Gastroesophageal sphincter (tissue), 4 donors: ENCODE results near the gene TGFBR3. TPM values are rescaled to one million over a fixed set of nuclear protein-coding genes. Genes with fewer than 3 reads are reported as not detected.
A peak's percentile ranks its signal among the peaks of the same experiment; 100 is the strongest.
"Not testable (repeated sequence)": the region's sequence is repeated elsewhere in the genome, so short reads cannot be mapped to it uniquely, and the experiment has no call there.

ENCODE experiments used
- ATAC-seq: fragments of 150-250 bp; one replicate; pipeline ENCODE4 v1.9.1; 2016; ENCODE audit warnings: mild to moderate bottlenecking, moderate library complexity
- H3K27ac ChIP-seq, 4 donors: fragments of 200-600 bp; sonication (generic) in 3 of 4; 1 replicate in 3 of 4; 2 replicates in 1 of 4; pipeline ENCODE4 v1.5.1; 2016 to 2019
- H3K27me3 ChIP-seq: fragments of 200-600 bp; sonication (generic); one replicate; pipeline ENCODE4 v1.5.1; 2019
- H3K36me3 ChIP-seq, 2 donors: fragments of 200-600 bp; sonication (generic); one replicate each; pipeline ENCODE4 v1.5.1; 2019; ENCODE audit warnings: control low read depth in 1 of 2
- H3K4me1 ChIP-seq, 3 donors: fragments of 200-600 bp; sonication (generic); 1 replicate in 2 of 3; 2 replicates in 1 of 3; pipeline ENCODE4 v1.5.1; 2016 to 2019; ENCODE audit warnings: control low read depth in 2 of 3
- H3K4me3 ChIP-seq, 2 donors: fragments of 200-600 bp; sonication (generic); one replicate each; pipeline ENCODE4 v1.5.1; 2019; ENCODE audit warnings: mild to moderate bottlenecking in 1 of 2, moderate library complexity in 1 of 2
- H3K9me3 ChIP-seq, 3 donors: fragments of 200-600 bp; sonication (generic); one replicate each; pipeline ENCODE4 v1.5.1; 2017 to 2019; ENCODE audit warnings: control low read depth in 2 of 3
- CTCF ChIP-seq, 4 experiments: fragments of 200-600 bp in 2 of 4; fragments of 450-650 bp in 2 of 4; sonication (generic) in 1 of 4; IDR thresholded peaks; one replicate each; pipeline ENCODE4 v1.5.1; 2017 to 2019; ENCODE audit warnings: antibody characterized with exemption in 4 of 4, mild to moderate bottlenecking in 2 of 4, moderate library complexity in 2 of 4
- EP300 ChIP-seq: sonication (generic); formaldehyde crosslinking; IDR thresholded peaks from one replicate; pipeline ENCODE4 v1.6.1; 2017; ENCODE audit warnings: antibody characterized with exemption, mild to moderate bottlenecking
- POLR2A ChIP-seq, 2 donors: fragments of 450-650 bp; IDR thresholded peaks; one replicate each; pipeline ENCODE4 v1.6.1; 2017; ENCODE audit warnings: antibody characterized with exemption in 2 of 2, mild to moderate bottlenecking in 2 of 2, moderate library complexity in 1 of 2
- POLR2AphosphoS5 ChIP-seq: sonication (generic); formaldehyde crosslinking; IDR thresholded peaks from one replicate; pipeline ENCODE4 v1.6.1; 2017; ENCODE audit warnings: antibody characterized with exemption
- WGBS, 2 donors: methylation state at CpG; one replicate each; pipeline ENCODE4 v1.1.5; 2018; ENCODE audit warnings: low coverage in 1 of 2; 5-methylcytosine and 5-hydroxymethylcytosine counted together
- total RNA-seq, 4 donors: library from RNA; depleted of rRNA; stranded (reverse); fragments of >200 nt; gene quantifications; one replicate each; pipeline ENCODE4 v1.1.0, GENCODE V29; 2016

TGFBR3 gene
- total RNA-seq, 4 donors from 2014 or later: 176 to 315 (median 248) TPM

DNA sequence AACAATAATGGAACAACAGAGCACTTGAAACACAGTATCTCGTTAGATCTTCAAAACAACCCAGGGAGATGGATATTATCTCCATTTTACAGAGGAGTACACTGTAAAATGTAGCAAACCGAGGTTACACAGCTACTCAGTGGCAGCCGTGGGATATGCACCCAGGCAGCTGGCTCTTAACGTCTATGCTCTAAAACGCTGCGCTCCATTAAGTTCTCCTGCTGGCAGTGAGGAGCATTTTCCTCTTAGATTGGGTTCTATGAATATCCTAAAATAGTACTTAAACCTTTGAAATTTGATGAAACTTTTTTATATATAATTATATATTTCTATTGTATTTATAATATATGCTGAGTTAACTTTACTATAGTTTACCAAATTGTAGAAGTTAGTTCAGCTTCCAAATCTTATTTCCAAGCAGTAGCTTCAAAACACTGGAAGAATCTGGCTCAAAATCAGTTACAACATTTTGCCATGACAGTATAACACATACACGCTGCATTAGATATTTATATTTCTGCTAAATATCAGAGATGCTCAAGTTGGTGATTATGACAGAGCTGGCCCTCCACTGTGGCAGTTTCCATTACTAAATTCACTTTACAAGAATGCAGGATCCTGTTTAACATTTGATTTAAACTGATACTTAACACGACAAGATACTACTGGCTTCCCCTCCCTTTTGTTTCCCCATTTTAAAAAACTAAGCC, 49.5 kb downstream of the TGFBR3 start:
- ATAC-seq: no peak
- TF ChIP-seq POLR2A (IDR thresholded peaks at IDR 0.05): no peak
- no peak for TF ChIP-seq POLR2AphosphoS5
- TF ChIP-seq CTCF (IDR thresholded peaks at IDR 0.05): peak in 3 of 4 experiments; percentile 22 to 38 (median 37)
- TF ChIP-seq EP300: no peak
- H3K27me3 ChIP-seq: no peaks in the 10 kb centered on the region
- H3K9me3 ChIP-seq: no peaks in the 10 kb centered on the region
- WGBS, 2 donors: 32 to 35% methylated on average over 7 to 8 of the region's 8 CpGs
- H3K36me3 ChIP-seq: no peaks in the 10 kb centered on the region
- H3K4me1 ChIP-seq: peaks cover 0 to 88% (median 13%) of the 10 kb centered on the region in 3 donors
- peak overlapping the region; percentile 13 to 73 (median 71) for H3K27ac ChIP-seq
- no peak overlapping the region for H3K4me3 ChIP-seq

GRCh38 chr1:91835087-91835521, 50.8 kb downstream of the TGFBR3 start:
- Histone ChIP-seq H3K4me3 (no peak overlapping the region), H3K27me3 (no peaks in the 10 kb centered on the region), H3K27ac (peak overlapping the region; percentile 12 to 76 (median 73)), H3K36me3 (no peaks in the 10 kb centered on the region), H3K9me3 (no peaks in the 10 kb centered on the region), H3K4me1 (peaks cover 5 to 89% (median 21%) of the 10 kb centered on the region in 3 donors)
- 67 to 90% methylated on average over 1 of the region's 1 CpG for WGBS, 2 donors
- no peak for ATAC-seq
- TF ChIP-seq POLR2AphosphoS5: no peak
- TF ChIP-seq POLR2A (IDR thresholded peaks at IDR 0.05): no peak

DNA sequence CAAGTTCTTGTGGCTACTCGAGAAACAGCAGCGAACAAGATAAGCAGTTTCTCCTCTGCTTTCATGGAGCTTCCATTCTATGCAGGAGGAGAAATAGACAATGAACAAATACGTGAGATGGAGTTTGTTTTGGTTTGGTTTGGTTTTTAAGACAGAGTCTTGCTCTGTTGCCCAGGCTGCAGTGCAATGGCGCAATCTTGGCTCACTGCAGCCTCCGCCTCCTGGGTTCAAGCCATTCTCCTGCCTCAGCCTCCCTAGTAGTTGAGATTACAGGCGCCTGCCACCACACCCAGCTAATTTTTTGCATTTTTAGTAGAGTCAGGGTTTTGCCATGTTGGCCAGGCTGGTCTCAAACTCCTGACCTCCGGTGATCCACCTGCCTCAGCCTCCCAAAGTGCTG, 51.4 kb downstream of the TGFBR3 start:
- H3K27me3 ChIP-seq, ATAC-seq, H3K4me3 ChIP-seq, H3K9me3 ChIP-seq, H3K36me3 ChIP-seq: not testable (repeated sequence)
- Histone ChIP-seq H3K27ac (peak overlapping the region in 3 of 4 donors; percentile 73 to 76 (median 73)), H3K4me1 (peaks cover 5 to 89% (median 25%) of the 10 kb centered on the region in 3 donors)
- 80 to 92% methylated on average over 4 to 5 of the region's 7 CpGs for WGBS, 2 donors

GRCh38 chr1:91833946-91834345, 52.0 kb downstream of the TGFBR3 start:
- no peak for TF ChIP-seq POLR2A (IDR thresholded peaks at IDR 0.05)
- no peak for TF ChIP-seq EP300
- TF ChIP-seq POLR2AphosphoS5: no peak
- TF ChIP-seq CTCF (IDR thresholded peaks at IDR 0.05): no peak
- Histone ChIP-seq H3K36me3 (no peaks in the 10 kb centered on the region), H3K4me1 (peaks cover 7 to 89% (median 28%) of the 10 kb centered on the region in 3 donors), H3K27me3 (no peaks in the 10 kb centered on the region), H3K9me3 (no peaks in the 10 kb centered on the region), H3K27ac (peak overlapping the region in 3 of 4 donors; percentile 73 to 76 (median 73)), H3K4me3 (no peak overlapping the region)
- WGBS, 2 donors: 40 to 100% methylated on average over 1 of the region's 1 CpG
- ATAC-seq: no peak

GRCh38 chr1:91831132-91831930, 54.6 kb downstream of the TGFBR3 start:
- peaks cover 11 to 97% (median 45%) of the 10 kb centered on the region in 3 donors for H3K4me1 ChIP-seq
- peak overlapping the region; percentile 78 to 88 (median 80) for H3K27ac ChIP-seq
- WGBS, 2 donors: 31 to 40% methylated on average over 8 of the region's 8 CpGs

More at GRCh38 chr1:91831132-91831930, 54.6 kb downstream of the TGFBR3 start:
- H3K9me3 ChIP-seq: no peaks in the 10 kb centered on the region
- ATAC-seq: no peak
- no peak overlapping the region for H3K4me3 ChIP-seq
- no peaks in the 10 kb centered on the region for H3K27me3 ChIP-seq
- TF ChIP-seq CTCF (IDR thresholded peaks at IDR 0.05): no peak
- TF ChIP-seq EP300: no peak
- no peak for TF ChIP-seq POLR2AphosphoS5
- no peak for TF ChIP-seq POLR2A (IDR thresholded peaks at IDR 0.05)
- no peaks in the 10 kb centered on the region for H3K36me3 ChIP-seq
